HL-60/S4 treated with phorbol 12-myristate 13-acetate at 8.2 ng/mL for 4 days and 3 days (cell line): ENCODE data around the gene PPP1R1B.

Experiments used
- in situ Hi-C: fragments of 300-500 bp; cut with MboI; formaldehyde crosslinking; loops from 2 replicates; pipeline ENCODE4 v1.15.0; 2022; ENCODE audit warnings: low sequenced_read_pairs

The PPP1R1B gene

DNA sequence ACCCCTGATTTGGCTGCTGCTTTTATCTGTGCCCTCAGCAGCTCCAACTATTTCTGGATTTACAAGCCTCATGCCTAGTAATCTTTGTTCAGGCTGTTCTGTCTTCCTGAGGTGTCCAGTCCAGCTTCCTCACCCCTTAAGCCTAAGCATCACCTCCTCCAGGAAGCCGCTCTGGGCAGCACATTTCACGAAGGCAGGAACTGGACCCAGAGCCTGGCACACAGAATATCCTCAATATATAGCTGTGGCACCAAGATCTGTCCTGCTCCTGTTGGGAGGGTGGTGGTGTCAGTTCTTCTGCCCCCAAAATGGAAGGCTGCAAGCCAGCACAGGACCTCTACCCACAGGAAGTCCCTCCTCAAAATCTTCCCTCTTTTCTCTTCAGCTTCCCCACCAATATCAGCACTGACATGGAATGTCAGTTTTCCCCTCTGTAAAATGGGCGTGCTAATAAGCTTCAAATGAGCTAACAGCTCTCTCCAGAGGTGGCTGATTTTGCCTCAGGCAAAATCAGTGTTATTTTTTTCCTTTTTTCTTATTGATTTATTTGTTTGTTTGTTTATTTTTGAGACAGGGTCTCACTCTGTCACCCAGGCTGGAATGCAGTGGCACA lies 12.1 kb upstream of the PPP1R1B start:
- in situ Hi-C loops: no loop called here

DNA sequence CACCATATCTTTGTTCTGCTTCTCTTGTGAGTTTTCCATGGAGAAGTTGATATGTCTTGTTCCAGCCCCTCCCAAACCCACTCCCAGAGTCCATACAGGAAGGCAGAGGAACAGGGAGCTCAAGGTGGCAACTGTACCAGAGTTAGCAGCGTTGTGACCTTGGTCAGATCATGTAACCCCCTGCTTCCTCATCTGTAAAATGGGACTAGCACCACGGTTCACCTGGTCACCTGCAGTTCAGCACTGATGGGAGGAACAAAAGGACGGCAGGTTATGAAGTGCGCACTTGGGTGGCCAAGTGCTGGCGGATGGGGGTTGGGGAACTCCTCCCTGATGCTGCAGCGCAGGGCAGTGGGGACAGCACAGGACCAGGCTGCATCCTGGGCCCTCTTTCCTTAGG lies 11.3 kb upstream of the PPP1R1B start:
- in situ Hi-C loops: no loop called here

DNA sequence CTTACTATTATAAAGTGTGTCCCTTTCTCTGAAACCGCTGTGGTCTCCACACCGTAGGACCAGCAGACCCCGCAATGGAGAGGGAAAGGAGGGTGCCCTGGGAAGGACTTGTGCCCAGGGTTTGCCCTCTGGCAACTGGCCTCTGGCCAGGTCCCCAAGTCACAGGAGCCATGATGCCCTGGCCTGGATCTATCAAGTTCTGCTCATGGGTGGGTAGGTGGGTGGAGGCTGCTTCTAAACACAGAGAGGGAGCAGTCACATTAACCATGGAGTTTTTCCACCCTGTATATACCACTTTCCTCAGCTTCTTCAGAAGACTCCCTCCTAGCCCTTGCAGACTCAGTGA lies 9.7 kb upstream of the PPP1R1B start:
- in situ Hi-C loops: no loop called here

DNA sequence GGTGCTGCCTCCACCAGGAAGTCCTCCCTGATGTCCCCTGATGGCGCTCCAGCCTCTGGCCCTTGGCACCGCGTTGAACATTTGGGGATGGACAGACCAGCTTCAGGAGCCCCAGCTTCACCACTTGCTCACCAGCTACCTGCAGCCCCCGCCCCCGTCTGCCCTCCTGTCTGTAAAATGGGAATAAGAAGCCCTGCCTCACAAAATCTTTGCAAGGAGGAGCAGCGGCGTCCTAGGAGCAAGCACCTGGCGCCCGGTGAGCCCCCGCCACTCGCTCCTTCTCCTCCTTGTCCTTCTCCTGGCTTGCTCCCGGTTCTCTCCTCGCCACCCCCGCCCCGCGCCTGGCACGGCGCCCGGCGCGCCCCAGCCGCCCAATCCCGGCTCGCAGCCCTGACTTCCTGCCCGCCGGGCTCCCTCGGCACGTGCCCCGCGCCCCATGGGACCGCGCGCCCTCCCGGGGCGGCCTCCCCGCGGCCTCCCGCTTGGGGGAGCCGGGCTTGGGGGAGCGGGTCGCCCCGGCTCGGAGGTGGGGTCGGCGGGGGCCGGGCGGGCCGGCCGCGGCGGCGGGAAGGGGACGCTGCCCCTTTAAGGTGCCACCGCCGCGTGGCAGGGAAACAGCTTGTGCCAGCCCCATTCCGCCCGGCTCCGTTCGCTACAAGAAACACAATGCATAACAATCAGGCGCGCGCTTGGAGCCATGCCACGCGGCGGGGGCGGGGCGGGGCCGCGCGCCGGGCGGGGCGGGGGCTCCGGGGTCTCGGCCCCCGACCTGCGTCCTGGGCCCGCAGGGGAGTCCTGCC lies 9.1 kb upstream of the PPP1R1B start:
- in situ Hi-C loops: no loop called here

DNA sequence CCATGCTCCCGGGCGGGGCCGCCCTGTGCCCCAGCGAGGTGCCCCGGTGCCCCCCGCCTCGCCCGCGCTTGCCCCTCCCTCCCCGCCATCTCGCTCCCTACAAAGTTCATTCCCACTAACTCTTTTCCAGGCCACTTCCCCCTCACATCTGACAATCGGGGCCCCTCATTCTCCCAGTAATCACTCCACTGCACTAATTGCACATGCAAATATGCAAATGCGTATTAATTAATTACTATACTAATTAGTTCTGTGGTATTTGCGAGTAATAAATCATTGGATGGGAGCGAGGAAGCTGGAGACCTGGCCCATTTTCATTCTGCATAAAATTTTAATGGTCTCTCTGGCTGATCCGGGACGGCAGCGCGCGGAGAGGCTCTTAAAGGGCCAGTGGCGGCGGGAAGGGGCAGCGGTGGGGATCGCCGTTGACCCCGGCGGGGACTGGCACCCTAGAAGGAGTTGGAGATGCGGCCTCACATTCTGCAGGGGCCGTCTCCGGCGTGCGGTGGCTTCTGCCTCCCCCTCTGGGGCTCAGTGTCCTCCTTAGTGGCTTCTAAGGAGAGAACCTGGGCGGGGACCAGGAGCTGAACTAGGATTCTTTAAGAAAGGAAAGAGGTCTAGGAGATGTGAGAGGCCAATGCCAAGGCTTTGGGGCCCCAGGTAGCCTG lies 8.4 kb upstream of the PPP1R1B start:
- in situ Hi-C loops: no loop called here

DNA sequence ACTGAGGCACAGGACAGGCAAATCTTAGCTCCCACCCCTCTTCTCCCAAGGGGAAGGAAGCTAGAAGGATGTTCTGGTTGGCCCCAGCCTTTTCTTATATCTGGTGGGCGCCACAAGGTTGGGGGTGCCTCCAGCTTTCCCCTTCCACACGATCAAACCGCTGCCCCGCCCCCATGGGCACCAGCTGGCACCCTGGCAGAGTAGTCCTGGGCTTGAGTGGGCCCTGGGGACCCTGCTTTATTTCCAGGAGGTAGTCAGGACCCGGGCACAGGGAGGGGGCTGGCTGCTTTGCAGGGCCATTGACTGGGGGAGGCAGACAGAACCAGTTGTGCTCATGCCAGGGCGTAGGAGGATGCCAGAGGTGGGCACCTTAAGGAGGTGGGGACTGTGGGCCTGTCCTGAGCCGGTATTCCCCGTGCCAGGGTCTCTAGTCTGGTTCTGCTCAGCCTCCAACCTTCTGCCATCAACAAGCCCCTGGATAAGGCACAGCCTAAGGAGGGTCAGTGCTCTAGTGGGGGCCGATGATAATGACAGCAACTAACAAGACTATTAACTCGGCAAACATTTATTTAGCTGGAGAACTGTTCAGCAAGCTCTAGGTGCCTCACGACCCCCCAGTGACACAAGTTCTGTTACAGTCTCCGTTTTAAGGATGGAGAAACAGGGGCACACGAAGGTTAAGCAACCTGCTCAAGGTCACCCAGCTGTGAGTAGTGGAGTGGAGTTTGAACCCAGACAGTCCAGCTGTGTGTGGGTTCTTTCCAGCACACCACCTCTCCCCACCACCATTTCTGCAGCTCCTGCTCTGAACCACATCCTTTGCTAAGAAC lies 7.6 kb upstream of the PPP1R1B start:
- in situ Hi-C loops: no loop called here

DNA sequence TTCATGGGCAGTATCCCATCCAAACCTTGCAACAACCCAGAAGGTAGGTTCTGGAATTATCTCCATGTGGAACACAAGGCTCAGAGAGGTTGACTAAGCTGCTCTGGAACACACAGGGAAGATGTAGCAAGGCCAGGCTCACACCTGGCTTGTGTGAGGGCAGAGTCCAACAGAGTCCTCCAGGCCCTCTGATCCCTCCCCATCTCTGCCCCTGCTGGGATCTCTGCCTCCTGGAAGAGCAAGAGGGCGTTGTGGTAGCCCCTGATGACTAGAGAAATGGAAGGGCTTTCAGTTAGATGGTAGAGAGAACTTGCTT lies 7.0 kb upstream of the PPP1R1B start:
- in situ Hi-C loops: no loop called here

DNA sequence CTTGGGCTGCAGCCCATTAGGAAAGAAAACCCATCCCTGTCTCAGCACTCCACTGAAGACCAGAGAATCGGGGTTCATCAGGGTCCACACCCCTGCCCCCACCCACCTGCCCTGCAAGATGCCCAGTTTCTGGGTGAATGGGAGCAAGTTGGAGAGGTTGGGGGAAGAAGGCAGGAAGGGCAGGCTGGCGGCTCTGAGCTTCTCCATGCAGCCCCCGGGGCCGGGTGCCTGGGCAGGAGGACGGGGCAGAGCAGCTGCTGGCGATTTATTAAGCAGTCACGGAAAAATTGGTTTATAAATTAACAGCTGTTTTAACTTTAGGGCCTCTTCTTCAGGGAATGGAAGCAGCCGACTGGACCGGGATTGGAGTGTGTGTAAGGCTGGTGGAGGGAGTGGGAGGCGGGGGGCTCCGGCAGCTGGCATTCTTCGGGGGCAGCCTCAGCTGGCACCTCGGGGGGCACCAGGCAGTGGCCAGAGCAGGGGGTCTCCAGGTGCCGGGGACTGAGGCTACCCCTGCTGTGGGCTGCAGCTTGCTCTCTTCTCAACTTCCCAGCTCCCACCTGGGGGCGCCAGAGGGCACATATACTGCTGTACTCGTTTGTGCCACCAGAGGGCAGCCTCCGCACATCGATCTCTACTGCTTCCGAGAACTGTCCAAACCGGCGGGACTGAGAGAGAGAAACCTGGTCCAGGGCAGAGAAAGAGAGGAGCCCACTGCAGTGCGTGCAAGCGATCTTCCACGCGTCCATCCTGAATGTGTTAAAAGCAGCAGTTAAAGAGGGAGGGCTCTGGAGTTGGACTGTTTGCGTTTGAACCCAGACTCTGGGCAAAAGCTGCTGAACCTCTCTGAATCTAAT lies 5.0 kb upstream of the PPP1R1B start:
- in situ Hi-C loops: no loop called here

DNA sequence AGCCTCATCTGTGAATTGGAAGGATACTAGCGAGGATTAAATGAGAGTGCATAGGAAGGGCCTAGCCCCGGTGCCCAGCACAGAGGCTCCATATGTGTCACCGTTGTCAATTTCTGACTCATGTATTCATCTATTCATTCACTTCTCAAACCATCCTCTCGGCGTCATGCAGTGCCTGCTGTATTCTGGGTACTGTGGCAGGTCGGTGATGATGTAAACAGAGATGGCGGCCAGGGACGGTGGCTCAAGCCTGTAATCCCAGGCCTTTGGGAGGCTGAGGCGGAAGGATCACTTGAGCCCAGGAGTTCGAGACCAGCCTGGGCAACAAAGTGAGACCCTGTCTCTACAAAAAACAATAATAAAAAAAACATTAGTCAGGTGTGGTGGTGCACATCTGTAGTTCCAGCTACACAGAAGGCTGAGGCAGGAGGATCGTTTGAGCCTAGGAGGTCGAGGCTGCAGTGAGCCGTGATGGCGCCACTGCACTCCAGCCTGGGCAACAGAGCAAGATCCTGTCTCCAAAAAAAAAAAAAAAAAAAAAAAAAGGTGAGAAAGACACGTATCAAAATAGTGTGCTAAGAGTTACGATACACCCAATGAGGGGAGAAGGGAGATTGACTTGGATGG lies 4.3 kb upstream of the PPP1R1B start:
- in situ Hi-C loops: no loop called here

DNA sequence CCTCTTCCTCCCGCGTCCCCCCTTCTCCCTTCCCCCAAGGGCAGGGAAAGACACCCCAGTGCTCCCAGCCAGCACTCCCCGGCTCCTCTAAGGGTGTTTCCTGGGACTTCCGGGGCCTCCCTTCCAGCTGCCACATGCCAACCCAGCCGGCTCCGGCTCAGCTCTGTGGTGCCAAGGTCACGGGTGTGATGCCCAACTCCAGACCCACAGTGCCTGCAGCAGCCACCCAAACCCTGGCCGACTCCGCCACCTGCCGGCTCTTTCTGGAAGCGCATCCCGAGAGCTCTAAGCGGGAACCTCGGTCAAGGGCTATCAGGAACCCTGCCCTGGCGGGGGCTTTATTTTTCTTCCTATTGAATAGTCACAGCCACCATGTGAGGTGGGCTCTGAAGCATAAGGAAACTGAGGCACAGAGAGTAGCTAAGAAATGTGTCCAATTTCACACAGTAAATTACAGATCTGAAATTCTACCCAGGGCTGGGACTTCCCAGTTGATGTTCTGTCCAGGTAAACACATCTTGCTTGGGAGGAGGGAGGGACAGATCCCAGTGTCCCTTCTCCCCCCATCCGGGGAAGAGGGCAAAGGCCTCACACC lies 3.3 kb upstream of the PPP1R1B start:
- in situ Hi-C loops: no loop called here

DNA sequence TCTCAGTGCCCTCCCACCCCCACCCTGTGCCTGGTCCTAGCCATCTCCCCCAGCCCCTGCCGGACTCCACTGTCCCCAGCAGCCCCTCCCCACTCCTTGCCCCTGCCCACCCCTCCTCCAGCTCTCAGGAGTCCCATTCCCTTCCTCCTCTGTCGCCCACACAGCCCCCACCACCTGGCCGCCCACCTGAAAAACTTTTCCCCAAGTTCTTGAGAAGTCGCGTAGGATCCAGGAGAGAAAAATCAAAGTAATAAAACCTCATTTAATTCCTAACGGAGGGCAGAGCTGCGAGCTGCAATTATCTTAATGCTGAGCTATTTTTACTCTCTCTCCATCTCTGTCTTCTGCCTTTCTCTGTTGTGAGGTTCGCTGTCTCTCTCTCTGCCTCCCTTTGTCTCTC lies 2.4 kb upstream of the PPP1R1B start:
- in situ Hi-C loops: no loop called here

DNA sequence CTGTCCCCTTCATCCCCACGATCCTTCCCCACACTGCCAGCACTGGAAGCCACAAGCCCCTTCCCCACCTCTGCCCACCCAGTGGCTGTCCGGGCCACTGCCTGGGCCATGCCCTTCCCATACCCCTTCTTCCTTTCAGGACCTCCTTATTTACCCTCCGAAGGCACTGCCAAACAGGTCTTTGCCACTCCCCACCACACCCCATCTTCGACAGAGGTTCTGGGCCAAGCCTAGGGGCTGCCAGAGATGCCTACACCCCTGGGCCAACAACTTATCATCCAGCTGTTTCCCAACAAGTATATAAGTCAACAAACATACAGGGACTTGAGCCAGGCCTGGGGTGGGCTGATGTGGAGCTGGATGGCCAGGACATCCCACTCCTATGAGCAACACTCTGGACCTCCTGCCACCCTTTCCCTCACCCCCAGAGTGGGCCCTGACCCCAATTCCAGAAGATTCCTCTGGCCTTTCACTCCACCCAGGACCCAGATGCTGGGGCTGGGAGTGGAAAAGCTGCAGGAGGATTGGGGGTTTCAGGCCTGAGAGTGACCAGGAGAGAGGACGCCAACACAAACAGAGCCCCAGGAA lies 1.5 kb upstream of the PPP1R1B start:
- in situ Hi-C loops: no loop called here

DNA sequence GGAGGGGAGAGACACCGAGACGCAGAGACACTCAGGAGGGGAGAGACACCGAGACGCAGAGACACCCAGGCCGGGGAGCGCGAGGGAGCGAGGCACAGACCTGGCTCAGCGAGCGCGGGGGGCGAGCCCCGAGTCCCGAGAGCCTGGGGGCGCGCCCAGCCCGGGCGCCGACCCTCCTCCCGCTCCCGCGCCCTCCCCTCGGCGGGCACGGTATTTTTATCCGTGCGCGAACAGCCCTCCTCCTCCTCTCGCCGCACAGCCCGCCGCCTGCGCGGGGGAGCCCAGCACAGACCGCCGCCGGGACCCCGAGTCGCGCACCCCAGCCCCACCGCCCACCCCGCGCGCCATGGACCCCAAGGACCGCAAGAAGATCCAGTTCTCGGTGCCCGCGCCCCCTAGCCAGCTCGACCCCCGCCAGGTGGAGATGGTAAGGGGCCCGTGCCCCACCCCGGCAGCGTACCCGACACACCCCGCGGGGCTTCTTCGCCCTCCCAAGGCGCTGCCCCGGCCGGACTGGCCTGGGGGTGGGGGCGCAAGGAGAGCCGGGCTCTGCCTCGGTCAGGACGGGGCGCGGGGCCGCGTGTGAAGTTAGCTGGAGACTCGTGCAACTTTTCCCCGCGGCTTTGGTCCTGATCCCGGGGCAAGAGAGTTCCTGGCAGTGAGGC lies 427 bp downstream of the PPP1R1B start:
- in situ Hi-C loops: no loop called here

DNA sequence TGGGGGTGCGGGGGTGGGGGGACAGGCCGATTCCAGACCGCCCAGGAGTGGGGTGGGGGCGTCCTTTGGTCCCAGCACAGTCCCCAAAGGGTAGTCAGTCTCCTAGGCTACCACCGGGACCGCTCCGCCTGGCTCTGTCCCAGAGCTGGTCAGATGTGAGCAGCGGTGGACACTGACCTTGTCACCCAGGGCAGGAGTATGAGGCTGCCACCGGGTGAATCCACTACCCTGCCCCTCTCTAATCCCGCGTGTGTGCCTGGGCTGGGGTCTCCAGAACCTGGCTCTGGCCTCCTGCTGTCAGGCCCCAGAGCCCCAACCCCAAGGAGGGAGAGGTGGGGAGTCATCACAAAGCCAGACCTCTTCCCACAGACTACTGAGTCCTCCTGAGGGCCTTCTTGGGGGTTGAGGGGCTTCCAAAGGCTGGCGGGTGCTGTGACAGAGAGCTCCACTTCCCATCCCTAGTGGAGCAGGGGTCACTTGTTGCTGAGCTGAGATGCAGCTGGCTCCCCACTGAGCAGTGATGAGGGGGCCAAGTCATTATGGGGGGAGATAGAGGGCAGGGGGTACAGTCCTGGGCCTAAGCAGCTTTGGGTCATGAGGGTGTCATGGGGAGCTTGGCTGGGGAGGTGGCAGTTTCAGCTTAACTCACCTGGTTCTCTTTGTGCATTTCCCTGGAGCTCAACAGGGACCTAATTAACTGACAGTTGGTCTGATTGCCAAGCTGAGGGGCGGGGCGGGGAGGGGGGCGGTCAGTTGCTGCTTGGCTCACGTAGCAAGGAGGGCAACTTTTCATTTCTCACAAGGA lies 1.2 kb downstream of the PPP1R1B start:
- in situ Hi-C loops: no loop called here

DNA sequence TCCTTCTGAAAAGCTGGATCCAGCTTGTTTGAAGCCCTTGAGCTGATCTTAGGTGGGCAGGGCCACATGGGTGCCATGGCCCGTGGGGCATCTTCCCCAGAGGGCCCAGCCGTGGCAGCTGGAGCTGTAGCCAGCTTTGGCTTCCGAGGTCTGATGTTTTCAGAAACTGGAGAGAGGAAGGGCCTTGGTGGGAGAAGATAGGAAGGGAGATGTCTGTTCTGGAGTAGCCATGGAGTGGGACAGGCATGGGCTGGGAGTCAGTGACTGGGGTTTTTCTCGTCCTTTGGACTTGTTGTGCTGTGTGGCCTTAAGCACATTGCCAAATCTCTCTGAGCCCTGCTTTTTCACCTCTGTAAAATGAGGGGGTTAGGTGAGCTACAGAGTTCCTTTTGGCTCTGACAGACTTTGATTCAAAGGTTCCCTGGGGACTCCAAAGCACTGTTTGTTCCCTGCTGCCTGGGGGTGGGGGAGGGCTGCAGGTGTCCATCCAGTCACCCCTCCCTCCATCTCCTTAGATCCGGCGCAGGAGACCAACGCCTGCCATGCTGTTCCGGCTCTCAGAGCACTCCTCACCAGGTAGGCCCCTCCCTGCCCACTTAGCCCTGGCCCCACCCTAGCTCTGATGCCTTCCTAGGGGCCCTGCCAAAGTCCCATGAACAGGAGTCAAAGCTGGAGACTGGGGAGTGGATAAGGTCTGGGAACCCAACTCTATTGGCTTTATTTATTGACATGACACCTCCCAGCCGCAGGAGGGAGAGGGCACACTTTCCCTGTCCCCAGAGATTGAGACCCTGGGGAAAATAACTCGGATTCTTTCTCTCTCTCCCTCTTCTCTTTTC lies 2.1 kb downstream of the PPP1R1B start:
- in situ Hi-C loops: no loop called here

DNA sequence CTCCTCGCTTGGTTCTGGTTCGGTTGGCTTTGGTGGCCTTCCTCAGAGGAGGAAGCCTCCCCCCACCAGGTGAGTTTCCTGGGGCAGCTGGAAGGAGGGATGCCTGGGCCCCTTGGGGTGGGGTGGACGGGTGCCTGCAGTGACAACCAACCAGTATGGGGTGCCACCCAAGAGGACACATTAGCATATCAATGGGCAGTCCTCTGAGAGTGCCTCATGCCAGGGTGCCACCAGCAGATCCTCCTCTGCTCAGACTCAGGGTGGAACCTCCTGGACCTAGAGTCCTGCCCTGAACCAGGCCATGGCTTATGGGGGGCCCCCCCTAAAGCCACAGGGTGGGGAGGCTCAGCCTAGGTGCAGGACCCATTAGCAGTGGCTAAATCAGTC lies 2.7 kb downstream of the PPP1R1B start:
- in situ Hi-C loops: no loop called here

DNA sequence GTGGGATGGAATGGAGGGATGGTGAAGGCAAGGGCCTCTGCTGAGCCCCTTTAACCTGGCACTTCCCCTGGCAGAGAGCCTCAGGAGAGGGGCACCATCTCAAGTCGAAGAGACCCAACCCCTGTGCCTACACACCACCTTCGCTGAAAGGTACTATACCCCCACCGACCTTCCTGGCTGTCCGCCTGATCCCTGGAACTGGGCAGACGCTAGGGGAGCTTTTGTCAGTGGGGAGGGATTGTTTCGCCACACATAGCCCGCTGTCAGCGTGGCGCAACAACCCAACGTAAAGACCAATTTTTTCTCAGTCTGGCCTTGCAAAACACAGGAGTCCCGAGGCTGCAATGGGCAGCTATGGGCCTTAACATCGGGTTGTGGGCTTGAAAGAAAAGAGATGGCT lies 3.1 kb downstream of the PPP1R1B start:
- in situ Hi-C loops: no loop called here
